CD4-positive, alpha-beta T cell treated with Interleukin-4 for 1 hour (primary cell): ENCODE data around the gene RCAN3.

Experiments used
- DNase-seq, 2 donors: peaks; one replicate each; pipeline ENCODE4 v3.0.0-alpha.2; 2020 to 2022

RCAN3 gene

GRCh38 chr1:24586970-24587820, 84.6 kb downstream of the RCAN3 start:
- DNase-seq: peak; percentile 67 to 82

- no peak for DNase-seq
Observed at GRCh38 chr1:24588573-24588972, 85.9 kb downstream of the RCAN3 start.

GRCh38 chr1:24589200-24589599, 86.6 kb downstream of the RCAN3 start:
- no peak for DNase-seq
